HCT116 (cell line): ENCODE results near the gene LSM4. TPM values are rescaled to one million over a fixed set of nuclear protein-coding genes. Genes with fewer than 3 reads are reported as not detected.

Source experiments
- ATAC-seq: fragments of 200-7000 bp; cut with Tn5 transposase; 2 replicates; pipeline ENCODE4 v1.9.1; 2020; ENCODE audit warnings: mild to moderate bottlenecking, moderate library complexity
- BruUV-seq: library from RNA; stranded (reverse); fragments of 400-500 nt; replicated peaks from 2 replicates; lab custom pipeline; 2021; lab: Mats Ljungman, UMichigan
- CTCF ChIA-PET: fragments of 300-600 bp; sonication (Branson Sonifier 250); formaldehyde crosslinking; loops from one replicate; lab custom pipeline; 2021; ENCODE audit warnings: antibody characterized with exemption; lab: Charles Lee
- POLR2A ChIA-PET: fragments of 300-600, 350-600 bp; sonication (Branson Sonifier 250); formaldehyde crosslinking; loops from one replicate; lab custom pipeline; 2021; ENCODE audit warnings: antibody characterized with exemption; lab: Charles Lee
- RAD21 ChIA-PET, 2 experiments: fragments of 300-600 bp; sonication (Branson Sonifier 250); formaldehyde crosslinking; loops; one replicate each; lab custom pipeline; 2023; ENCODE audit warnings: low total read pairs in 2 of 2; ENCODE audit not compliant: uncharacterized antibody in 2 of 2, unreplicated experiment in 2 of 2, low non-redundant PET in 1 of 2; lab: Charles Lee
- DNase-seq: peaks from one replicate; pipeline ENCODE4 v3.0.0-alpha.2; 2010; ENCODE audit warnings: low read depth, low spot score
- H2AFZ ChIP-seq: fragments of 200-600 bp; shearing (Covaris generic), sonication (generic); 2 replicates; pipeline ENCODE4 v1.6.1; 2017; ENCODE audit warnings: low read depth, mixed run types, mixed read lengths, antibody characterized with exemption, low read length; ENCODE audit not compliant: poor library complexity, severe bottlenecking
- H3K27ac ChIP-seq: 2 replicates; pipeline ENCODE4 v1.5.1; 2012; ENCODE audit warnings: low read depth, low read length
- H3K27me3 ChIP-seq: fragments of 200-600 bp; sonication (generic); 2 replicates; pipeline ENCODE4 v1.6.1; 2016; ENCODE audit warnings: mixed run types, low read length, mixed read lengths; ENCODE audit not compliant: insufficient read depth
- H3K36me3 ChIP-seq, 2 experiments: fragments of 200-500 bp in 1 of 2; fragments of 200-600 bp in 1 of 2; sonication (Bioruptor generic) in 1 of 2; sonication (generic) in 1 of 2; 2 replicates each; pipeline versions ENCODE4 v1.5.1 to v1.6.1; 2014 to 2016; ENCODE audit warnings: low read length in 2 of 2, inconsistent platforms in 1 of 2, mixed read lengths in 1 of 2, mixed run types in 1 of 2; ENCODE audit not compliant: insufficient read depth in 2 of 2, control insufficient read depth in 1 of 2
- H3K4me1 ChIP-seq, 2 experiments: fragments of 200-600 bp in 1 of 2; sonication (generic) in 1 of 2; 2 replicates each; pipeline versions ENCODE4 v1.5.1 to v1.6.1; 2012 to 2017; ENCODE audit warnings: low read length in 2 of 2, inconsistent platforms in 1 of 2, mild to moderate bottlenecking in 1 of 2, mixed read lengths in 1 of 2, mixed run types in 1 of 2, moderate library complexity in 1 of 2; ENCODE audit not compliant: insufficient read depth in 2 of 2, control insufficient read depth in 1 of 2
- H3K4me2 ChIP-seq: fragments of 200-600 bp; sonication (generic); 2 replicates; pipeline ENCODE4 v1.6.1; 2017; ENCODE audit warnings: mixed run types, low read length, mixed read lengths
- H3K4me3 ChIP-seq, 2 experiments: fragments of 200-600 bp in 1 of 2; sonication (generic) in 1 of 2; replicated peaks in 1 of 2; 2 replicates each; pipeline ENCODE4 v1.5.1; 2011 to 2016; ENCODE audit warnings: low read length in 2 of 2, control low read depth in 1 of 2, low read depth in 1 of 2, mild to moderate bottlenecking in 1 of 2, mixed read lengths in 1 of 2, mixed run types in 1 of 2
- H3K79me2 ChIP-seq: fragments of 200-600 bp; sonication (generic); 2 replicates; pipeline ENCODE4 v1.6.1; 2017; ENCODE audit warnings: mild to moderate bottlenecking, mixed run types, low read length, moderate library complexity, mixed read lengths; ENCODE audit not compliant: insufficient read depth
- H3K9ac ChIP-seq: fragments of 200-600 bp; sonication (generic); 2 replicates; pipeline ENCODE4 v1.6.1; 2016; ENCODE audit warnings: low read length, mixed read lengths
- H3K9me2 ChIP-seq: fragments of 200-600 bp; sonication (generic), shearing (Covaris generic); 2 replicates; pipeline ENCODE4 v1.6.1; 2017; ENCODE audit warnings: mixed run types, mild to moderate bottlenecking, moderate library complexity; ENCODE audit not compliant: insufficient read depth
- H3K9me3 ChIP-seq, 2 experiments: fragments of 200-500 bp in 1 of 2; fragments of 200-600 bp in 1 of 2; sonication (Bioruptor generic) in 1 of 2; sonication (generic) in 1 of 2; 2 replicates each; pipeline ENCODE4 v1.6.1; 2014 to 2017; ENCODE audit warnings: low read length in 2 of 2, mixed read lengths in 2 of 2, inconsistent platforms in 1 of 2, low read depth in 1 of 2, mild to moderate bottlenecking in 1 of 2, mixed run types in 1 of 2, moderate library complexity in 1 of 2; ENCODE audit not compliant: control insufficient read depth in 1 of 2, insufficient read depth in 1 of 2
- H4K20me1 ChIP-seq: fragments of 200-600 bp; sonication (generic), shearing (Covaris generic); 2 replicates; pipeline ENCODE4 v1.6.1; 2017; ENCODE audit warnings: mixed run types, mild to moderate bottlenecking, moderate library complexity; ENCODE audit not compliant: insufficient read depth
- CBX3 ChIP-seq: IDR thresholded peaks from 2 replicates; pipeline ENCODE4 v1.6.1; 2012; ENCODE audit warnings: low read depth
- CTCF ChIP-seq, 3 experiments: fragments of 200-600 bp in 1 of 3; sonication (generic) in 1 of 3; IDR thresholded peaks in 2 of 3; conservative IDR thresholded peaks in 1 of 3; 2 replicates each; pipeline ENCODE4 v1.5.1; 2012 to 2017; ENCODE audit warnings: low read depth in 2 of 3, low read length in 2 of 3, antibody characterized with exemption in 1 of 3, borderline replicate concordance in 1 of 3, control low read depth in 1 of 3, mild to moderate bottlenecking in 1 of 3, mixed read lengths in 1 of 3, mixed run types in 1 of 3, moderate library complexity in 1 of 3; ENCODE audit not compliant: insufficient read depth in 1 of 3
- EZH2 ChIP-seq: fragments of 200-600 bp; sonication (generic); IDR thresholded peaks from 2 replicates; pipeline ENCODE4 v1.6.1; 2017; ENCODE audit warnings: antibody characterized with exemption, mixed run types
- EZH2phosphoT487 ChIP-seq: fragments of 200-600 bp; IDR thresholded peaks from 2 replicates; pipeline ENCODE4 v1.6.1; 2018; ENCODE audit warnings: antibody characterized with exemption, borderline replicate concordance
- JUND ChIP-seq: IDR thresholded peaks from 2 replicates; pipeline ENCODE4 v1.6.1; 2012
- POLR2A ChIP-seq: IDR thresholded peaks from 2 replicates; pipeline ENCODE4 v1.7.0; 2011; ENCODE audit warnings: borderline replicate concordance; ENCODE audit not compliant: insufficient read depth, insufficient read length; ENCODE audit errors: extremely low read depth
- POLR2AphosphoS5 ChIP-seq: IDR thresholded peaks from 2 replicates; pipeline ENCODE4 v1.6.1; 2011; ENCODE audit warnings: mild to moderate bottlenecking, low read depth, low read length, moderate library complexity
- REST ChIP-seq: IDR thresholded peaks from 2 replicates; pipeline ENCODE4 v1.6.1; 2012; ENCODE audit warnings: low read depth
- SIN3A ChIP-seq: IDR thresholded peaks from 2 replicates; pipeline ENCODE4 v1.6.1; 2012; ENCODE audit warnings: low read depth
- SP1 ChIP-seq: IDR thresholded peaks from 2 replicates; pipeline ENCODE4 v1.6.1; 2012; ENCODE audit warnings: low read depth
- ZBTB33 ChIP-seq: IDR thresholded peaks from 2 replicates; pipeline ENCODE4 v1.6.1; 2011; ENCODE audit warnings: mild to moderate bottlenecking, low read length, moderate library complexity; ENCODE audit not compliant: insufficient replicate concordance; ENCODE audit errors: extremely low read depth
- intact Hi-C: fragments of 100-400 bp; cut with micrococcal nuclease; formaldehyde crosslinking; loops from 2 replicates; pipeline ENCODE4 v1.10.0; 2022
- total RNA-seq: library from RNA; stranded (reverse); gene quantifications from one replicate; pipeline ENCODE4 v1.2.1, GENCODE V29; 2021; ENCODE audit not compliant: unreplicated experiment
- TF ChIP-seq, protein P1 (sequence below): IDR thresholded peaks from 2 replicates; pipeline ENCODE4 v1.6.1; 2012

Gene LSM4
- total RNA-seq, 1 experiment from 2014 or later, result 400 TPM

DNA sequence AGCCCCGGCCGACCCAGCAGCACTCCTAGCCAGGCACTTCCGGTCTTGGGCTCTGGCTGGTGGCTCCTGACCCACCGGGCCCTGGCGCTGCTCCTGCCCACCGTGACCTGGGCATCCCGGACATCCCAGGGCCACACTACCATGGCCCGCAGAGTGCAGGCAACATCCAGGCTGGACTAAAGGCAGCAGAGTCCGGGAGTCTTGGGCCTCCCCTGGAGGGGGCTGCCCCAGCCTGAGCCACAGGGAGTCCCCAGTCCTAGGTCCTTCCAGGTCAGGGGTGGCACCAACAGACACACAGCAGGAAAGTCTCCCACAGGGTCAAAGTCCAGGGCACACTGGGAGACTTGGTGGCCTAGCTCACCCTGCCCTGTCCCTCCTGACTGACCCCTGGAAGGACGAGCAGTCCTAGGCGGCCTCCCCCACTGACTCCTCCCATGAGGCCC lies 10.8 kb downstream of the LSM4 start:
- H3K9me3 ChIP-seq, result no peaks in the 10 kb centered on the region

More for the DNA sequence above, 10.8 kb downstream of the LSM4 start:
- peaks cover 15 to 58% of the 10 kb centered on the region in 2 experiments for H3K36me3 ChIP-seq
- ChIA-PET POLR2A (no interaction called here), CTCF (no interaction called here), RAD21 (interaction anchor here in 1 of 2 experiments (0.6 kb wide), 1 partner anchor 12 kb away, joined by 3 read pairs; no protein-coding TSS in a partner anchor)
- ATAC-seq (no peak), DNase-seq (no peak)
- no peak overlapping the region for H2AFZ ChIP-seq
- no peak overlapping the region for H3K9ac ChIP-seq
- H3K27ac ChIP-seq, result peak overlapping the region; percentile 26; the same call in 1 of the 2 replicates
- intact Hi-C loops, result no loop called here
- H3K4me2 ChIP-seq, result no peak overlapping the region
- no peaks in the 10 kb centered on the region for H3K27me3 ChIP-seq
- BruUV-seq, result no TSS peak
- H3K4me1 ChIP-seq, result no peaks in the 10 kb centered on the region
- H4K20me1 ChIP-seq, result no peaks in the 10 kb centered on the region
- H3K9me2 ChIP-seq, result no peaks in the 10 kb centered on the region
- H3K79me2 ChIP-seq, result peaks cover 48% of the 10 kb centered on the region
- no peak overlapping the region for H3K4me3 ChIP-seq
- TF ChIP-seq, protein P1, sequence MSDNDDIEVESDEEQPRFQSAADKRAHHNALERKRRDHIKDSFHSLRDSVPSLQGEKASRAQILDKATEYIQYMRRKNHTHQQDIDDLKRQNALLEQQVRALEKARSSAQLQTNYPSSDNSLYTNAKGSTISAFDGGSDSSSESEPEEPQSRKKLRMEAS, result no peak
- TF ChIP-seq EZH2, result no peak
- TF ChIP-seq POLR2A, result no peak
- no peak for TF ChIP-seq CBX3
- TF ChIP-seq POLR2AphosphoS5, result no peak
- TF ChIP-seq JUND, result no peak
- TF ChIP-seq SIN3A, result no peak
- no peak for TF ChIP-seq SP1
- TF ChIP-seq CTCF (IDR thresholded peaks at IDR 0.05 in 2 of 3, conservative IDR thresholded peaks at IDR 0.05 in 1 of 3; ENCODE audit: borderline replicate concordance in 1 of 3, insufficient read depth in 1 of 3, low read depth in 2 of 3, low read length in 2 of 3), result no peak
- TF ChIP-seq EZH2phosphoT487, result no peak
- no peak for TF ChIP-seq REST
- no peak for TF ChIP-seq ZBTB33
